ENCODE measurements around the gene SMARCA2. TPM values are rescaled to one million over a fixed set of nuclear protein-coding genes. Genes with fewer than 3 reads are reported as not detected.

Gene SMARCA2
- total and polyA plus RNA-seq, 4 donors = 18.8 to 67.0 (median 41.1) TPM

- peaks cover 5 to 40% (median 27%) of the 10 kb centered on the region in 4 donors for H3K36me3 ChIP-seq (ENCODE audit: control insufficient read depth in 4 of 4, insufficient read depth in 3 of 4, low read depth in 1 of 4, low read length in 3 of 4)
- no peaks in the 10 kb centered on the region for H3K4me1 ChIP-seq (ENCODE audit: control insufficient read depth in 4 of 4, insufficient read depth in 4 of 4, low read length in 3 of 4)
- no peak overlapping the region for H3K27ac ChIP-seq (ENCODE audit: low read depth in 1 of 2, low read length in 2 of 2)
- H3K9me3 ChIP-seq (ENCODE audit: control insufficient read depth in 4 of 4, low read length in 3 of 4) = no peaks in the 10 kb centered on the region
- H3K27me3 ChIP-seq (ENCODE audit: control insufficient read depth in 4 of 4, insufficient read depth in 4 of 4, low read length in 3 of 4) = no peaks in the 10 kb centered on the region
- H3K9ac ChIP-seq (ENCODE audit: low read depth in 1 of 2, low read length in 2 of 2) = no peak overlapping the region
- no peak overlapping the region for H3K4me3 ChIP-seq (ENCODE audit: low read depth in 1 of 3, low read length in 3 of 3)
- no peak for TF ChIP-seq YY1 (IDR thresholded peaks at IDR 0.05)
- no peak for TF ChIP-seq HNF4A (conservative IDR thresholded peaks at IDR 0.05)
- no peak for TF ChIP-seq JUND (IDR thresholded peaks at IDR 0.05)
- TF ChIP-seq NR2F2 (IDR thresholded peaks at IDR 0.05) = no peak
- TF ChIP-seq TAF1 (conservative IDR thresholded peaks at IDR 0.05) = no peak
- no peak for TF ChIP-seq ZBTB33 (IDR thresholded peaks at IDR 0.05)
- TF ChIP-seq RXRA (IDR thresholded peaks at IDR 0.05) = no peak
- no peak for TF ChIP-seq ATF3 (IDR thresholded peaks at IDR 0.05)
- no peak for TF ChIP-seq FOXA1 (IDR thresholded peaks at IDR 0.05)
- no peak for TF ChIP-seq REST (IDR thresholded peaks at IDR 0.05)
- no peak for TF ChIP-seq EGR1 (IDR thresholded peaks at IDR 0.05; ENCODE audit: low read depth in 2 of 2)
- WGBS = 99% methylated on average over 1 of the region's 1 CpG
- DNase-seq (ENCODE audit: low spot score) = no peak
Measured at GRCh38 chr9:2173170-2173569, 158.0 kb downstream of the SMARCA2 start.

- DNase-seq (ENCODE audit: low spot score) = no peak
- no peak overlapping the region for H3K9ac ChIP-seq (ENCODE audit: low read depth in 1 of 2, low read length in 2 of 2)
- no peaks in the 10 kb centered on the region for H3K4me1 ChIP-seq (ENCODE audit: control insufficient read depth in 4 of 4, insufficient read depth in 4 of 4, low read length in 3 of 4)
- no peak overlapping the region for H3K27ac ChIP-seq (ENCODE audit: low read depth in 1 of 2, low read length in 2 of 2)
- WGBS = 90% methylated on average over 6 of the region's 6 CpGs
- H3K4me3 ChIP-seq (ENCODE audit: low read depth in 1 of 3, low read length in 3 of 3) = no peak overlapping the region
- TF ChIP-seq CTCF (IDR thresholded peaks at IDR 0.05; ENCODE audit: low read depth, low read length, missing input control) (no peak), SP1 (IDR thresholded peaks at IDR 0.05) (no peak), FOXA2 (IDR thresholded peaks at IDR 0.05) (no peak), NR2F2 (IDR thresholded peaks at IDR 0.05) (no peak), RAD21 (IDR thresholded peaks at IDR 0.05) (no peak), HNF4G (IDR thresholded peaks at IDR 0.05) (no peak), JUND (IDR thresholded peaks at IDR 0.05) (no peak), HNF4A (conservative IDR thresholded peaks at IDR 0.05) (no peak), TAF1 (conservative IDR thresholded peaks at IDR 0.05) (no peak), ZBTB33 (IDR thresholded peaks at IDR 0.05) (no peak), EGR1 (IDR thresholded peaks at IDR 0.05; ENCODE audit: low read depth in 2 of 2) (no peak), RXRA (IDR thresholded peaks at IDR 0.05) (no peak), GABPA (IDR thresholded peaks at IDR 0.05 in 1 of 2, conservative IDR thresholded peaks at IDR 0.05 in 1 of 2) (no peak), MAX (IDR thresholded peaks at IDR 0.05) (no peak), YY1 (IDR thresholded peaks at IDR 0.05) (no peak)
- H3K27me3 ChIP-seq (ENCODE audit: control insufficient read depth in 4 of 4, insufficient read depth in 4 of 4, low read length in 3 of 4) = no peaks in the 10 kb centered on the region
- peaks cover 5 to 35% (median 23%) of the 10 kb centered on the region in 4 donors for H3K36me3 ChIP-seq (ENCODE audit: control insufficient read depth in 4 of 4, insufficient read depth in 3 of 4, low read depth in 1 of 4, low read length in 3 of 4)
- H3K9me3 ChIP-seq (ENCODE audit: control insufficient read depth in 4 of 4, low read length in 3 of 4) = no peaks in the 10 kb centered on the region
Measured at GRCh38 chr9:2173861-2174260, 158.7 kb downstream of the SMARCA2 start.

Data from liver (tissue), 9 donors.